Renal pelvis (tissue), 12 donors: ENCODE measurements around the gene ANKRD63. TPM values are rescaled to one million over a fixed set of nuclear protein-coding genes. Genes with fewer than 3 reads are reported as not detected.
A peak's percentile ranks its signal among the peaks of the same experiment; 100 is the strongest.

Experiments
- DNase-seq: peaks from one replicate; pipeline ENCODE4 v3.0.0-alpha.2; 2013
- long read RNA-seq, 16 experiments: transcript quantifications; one replicate each; lab custom pipeline, GENCODE V29; 2026
- polyA plus RNA-seq, 3 donors: library from polyadenylated mRNA; unstranded; fragments of 120-200 nt; gene quantifications; one replicate each; pipeline ENCODE4 v1.2.1, GENCODE V29; 2013; ENCODE audit not compliant: insufficient read length in 3 of 3

Gene ANKRD63
- polyA plus RNA-seq = under 1 TPM in 2 of 3 donors, not detected in 1; 0.34 to 0.40 TPM
- long read RNA-seq, donor 1 = 0 reads
- long read RNA-seq, donor 2 = 0 reads
- long read RNA-seq, donor 3 = 0 reads
- long read RNA-seq, donor 4 = 0 reads
- long read RNA-seq, donor 5 = 0 reads
- long read RNA-seq, donor 6 = 0 reads
- long read RNA-seq, donor 7 = 0 reads
- long read RNA-seq, donor 8 = 0 reads
- long read RNA-seq, donor 9 = 0 reads
- long read RNA-seq, donor 10, partial matches to known transcripts = 0 of 1 reads
- long read RNA-seq, donor 10, other reads (novel, unspliced or antisense) = 0 of 1 reads
- long read RNA-seq, donor 11 = 0 reads
- long read RNA-seq, donor 12 = 0 reads
- long read RNA-seq, donor 13 = 0 reads
- long read RNA-seq, donor 14 = 0 reads
- long read RNA-seq, donor 15 = 0 reads
- long read RNA-seq, donor 16 = 0 reads

- no peak for DNase-seq
These were observed at the start of gene ANKRD63 for GRCh38 chr15:40282869-40283614. TSS of gene ANKRD63 (minus strand) at chr15:40283064. CDS start at chr15:40282586, 478 bp downstream.

- no peak for DNase-seq
These were observed 49.4 kb upstream of the ANKRD63 start for GRCh38 chr15:40332113-40332781.

- no peak for DNase-seq
These were observed 48.8 kb upstream of the ANKRD63 start for GRCh38 chr15:40331637-40332036.

- DNase-seq = no peak
These were observed 48.2 kb upstream of the ANKRD63 start for GRCh38 chr15:40331026-40331425.

GRCh38 chr15:40330368-40330836 lies 47.5 kb upstream of the ANKRD63 start:
- DNase-seq = no peak

GRCh38 chr15:40329804-40330203 lies 46.9 kb upstream of the ANKRD63 start:
- DNase-seq = no peak

- DNase-seq = no peak
These were observed 45.9 kb upstream of the ANKRD63 start for GRCh38 chr15:40328751-40329150.

- DNase-seq = no peak
These were observed 45.3 kb upstream of the ANKRD63 start for GRCh38 chr15:40328176-40328575.

- no peak for DNase-seq
These were observed 44.6 kb upstream of the ANKRD63 start for GRCh38 chr15:40327457-40327856.

- DNase-seq = no peak
These were observed 42.8 kb upstream of the ANKRD63 start for GRCh38 chr15:40325700-40326099.

- DNase-seq = no peak
These were observed 42.3 kb upstream of the ANKRD63 start for GRCh38 chr15:40325188-40325587.

- no peak for DNase-seq
These were observed 41.4 kb upstream of the ANKRD63 start for GRCh38 chr15:40323953-40324937.

GRCh38 chr15:40323239-40323952 lies 40.5 kb upstream of the ANKRD63 start, which contains the start of gene INAFM2:
TSS of gene INAFM2 (plus strand) at chr15:40323692. CDS start at chr15:40324056, 364 bp downstream.
- peak; percentile 96 for DNase-seq

GRCh38 chr15:40322531-40323238 lies 39.8 kb upstream of the ANKRD63 start:
- no peak for DNase-seq

GRCh38 chr15:40320931-40321371 lies 38.1 kb upstream of the ANKRD63 start:
- no peak for DNase-seq

- DNase-seq = no peak
These were observed 37.5 kb upstream of the ANKRD63 start for GRCh38 chr15:40320409-40320808.

- DNase-seq = no peak
These were observed 34.7 kb upstream of the ANKRD63 start for GRCh38 chr15:40317580-40317979.

GRCh38 chr15:40316931-40317330 lies 34.1 kb upstream of the ANKRD63 start:
- DNase-seq = no peak

- no peak for DNase-seq
These were observed 31.9 kb upstream of the ANKRD63 start for GRCh38 chr15:40314723-40315276.
